ENCODE measurements around the gene TTC28. TPM values are rescaled to one million over a fixed set of nuclear protein-coding genes. Genes with fewer than 3 reads are reported as not detected.
A peak's percentile ranks its signal among the peaks of the same experiment; 100 is the strongest.

Gene TTC28
- total and polyA plus RNA-seq, 11 donors, result 5.1 to 34.9 (median 21.8) TPM

- TF ChIP-seq POLR2A (IDR thresholded peaks at IDR 0.05) (no peak), CTCF (IDR thresholded peaks at IDR 0.05) (no peak)
- no peak for DNase-seq
- Histone ChIP-seq H3K4me3 (peak overlapping the region in 2 of 12 donors; percentile 3 to 31), H3K9me3 (no peaks in the 10 kb centered on the region), H3K27ac (peak overlapping the region in 11 of 12 donors; percentile 28 to 81 (median 65)), H3K27me3 (no peaks in the 10 kb centered on the region), H3K4me1 (peaks cover 0 to 27% (median 10%) of the 10 kb centered on the region in 12 donors), H3K36me3 (no peaks in the 10 kb centered on the region)
- no peak for ATAC-seq
- intact Hi-C loops (cut with DNase I), result no loop called here
- WGBS, 4 donors, result 37 to 61% (median 43%) methylated on average over 2 of the region's 2 CpGs
Measured at GRCh38 chr22:28711341-28711740, 31.7 kb upstream of the TTC28 start.

GRCh38 chr22:28710576-28711191 lies 31.0 kb upstream of the TTC28 start:
- peak overlapping the region in 3 of 12 donors; percentile 4 to 16 (median 5) for H3K4me3 ChIP-seq
- TF ChIP-seq POLR2A (IDR thresholded peaks at IDR 0.05) (no peak), CTCF (IDR thresholded peaks at IDR 0.05) (no peak)
- no peaks in the 10 kb centered on the region for H3K36me3 ChIP-seq
- intact Hi-C loops (cut with DNase I), result loop anchor here in 1 of 10 donors (1.0 kb wide), 1 partner anchor 31 kb away; the partner anchor contains the start of gene TTC28
- no peaks in the 10 kb centered on the region for H3K27me3 ChIP-seq
- ATAC-seq (peak in 3 of 4 donors; percentile 59 to 84 (median 81)), DNase-seq (no peak)
- H3K9me3 ChIP-seq, result no peaks in the 10 kb centered on the region
- 44 to 58% (median 52%) methylated on average over 3 of the region's 3 CpGs for WGBS, 4 donors
- peak overlapping the region in 11 of 12 donors; percentile 11 to 81 (median 65) for H3K27ac ChIP-seq
- H3K4me1 ChIP-seq, result peaks cover 0 to 27% (median 10%) of the 10 kb centered on the region in 12 donors

GRCh38 chr22:28710107-28710506 lies 30.5 kb upstream of the TTC28 start:
- TF ChIP-seq CTCF (IDR thresholded peaks at IDR 0.05) (no peak), POLR2A (IDR thresholded peaks at IDR 0.05) (no peak)
- Histone ChIP-seq H3K27me3 (no peaks in the 10 kb centered on the region), H3K4me3 (peak overlapping the region in 1 of 12 donors; percentile 4), H3K9me3 (no peaks in the 10 kb centered on the region), H3K27ac (peak overlapping the region in 10 of 12 donors; percentile 32 to 81 (median 67)), H3K4me1 (peaks cover 0 to 27% (median 10%) of the 10 kb centered on the region in 12 donors), H3K36me3 (no peaks in the 10 kb centered on the region)
- intact Hi-C loops (cut with DNase I), result loop anchor here in 1 of 10 donors (1.0 kb wide), 1 partner anchor 31 kb away; the partner anchor contains the start of gene TTC28
- ATAC-seq (no peak), DNase-seq (no peak)

- H3K36me3 ChIP-seq, result no peaks in the 10 kb centered on the region
- H3K4me1 ChIP-seq, result peaks cover 0 to 22% (median 10%) of the 10 kb centered on the region in 12 donors
- H3K27me3 ChIP-seq, result no peaks in the 10 kb centered on the region
- ATAC-seq (no peak), DNase-seq (no peak)
- no peaks in the 10 kb centered on the region for H3K9me3 ChIP-seq
- WGBS, 4 donors, result 88 to 96% (median 95%) methylated on average over 6 of the region's 6 CpGs
- H3K4me3 ChIP-seq, result no peak overlapping the region
- no peak overlapping the region for H3K27ac ChIP-seq
- no peak for TF ChIP-seq CTCF (IDR thresholded peaks at IDR 0.05)
- TF ChIP-seq POLR2A (IDR thresholded peaks at IDR 0.05), result no peak
- intact Hi-C loops (cut with DNase I), result no loop called here
Measured at GRCh38 chr22:28706845-28707244, 27.2 kb upstream of the TTC28 start.

Measured in heart left ventricle (tissue), 16 donors.